Ovary (tissue), 3 donors: ENCODE measurements around the gene PCNX1.

Experiments used
- POLR2A ChIP-seq: fragments of 450-650 bp; IDR thresholded peaks from one replicate; pipeline ENCODE4 v1.6.1; 2017; ENCODE audit warnings: antibody characterized with exemption, mild to moderate bottlenecking, moderate library complexity
- TF ChIP-seq, protein P1 (sequence below), 3 donors: fragments of 450-650 bp in 2 of 3; fragments of 200-600 bp in 1 of 3; IDR thresholded peaks; one replicate each; pipeline versions ENCODE4 v1.5.1 to v1.8.0; 2016 to 2022; ENCODE audit warnings: antibody characterized with exemption in 3 of 3, mild to moderate bottlenecking in 1 of 3
- donor health status: DM: no; HTN: no; CAD: no.

DNA sequence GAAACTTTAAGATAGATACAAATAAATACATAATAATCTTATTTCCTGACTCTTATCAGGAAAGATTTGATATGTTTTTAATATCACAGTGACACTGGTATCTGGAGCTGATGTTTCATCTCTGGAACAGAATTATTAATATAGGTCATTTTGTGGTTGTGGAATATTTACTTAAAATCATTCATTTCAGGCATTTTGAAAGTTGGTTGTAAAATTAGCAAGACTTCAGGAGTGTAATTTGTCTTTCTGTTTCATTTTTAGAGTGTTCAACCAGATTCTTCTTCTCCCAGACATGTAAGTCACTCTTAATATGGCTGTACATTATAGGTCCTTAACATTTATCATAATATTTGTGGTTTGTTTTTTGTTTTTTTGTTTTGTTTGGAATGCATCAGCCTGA is 115.7 kb downstream of the PCNX1 start:
- TF ChIP-seq, protein P1, sequence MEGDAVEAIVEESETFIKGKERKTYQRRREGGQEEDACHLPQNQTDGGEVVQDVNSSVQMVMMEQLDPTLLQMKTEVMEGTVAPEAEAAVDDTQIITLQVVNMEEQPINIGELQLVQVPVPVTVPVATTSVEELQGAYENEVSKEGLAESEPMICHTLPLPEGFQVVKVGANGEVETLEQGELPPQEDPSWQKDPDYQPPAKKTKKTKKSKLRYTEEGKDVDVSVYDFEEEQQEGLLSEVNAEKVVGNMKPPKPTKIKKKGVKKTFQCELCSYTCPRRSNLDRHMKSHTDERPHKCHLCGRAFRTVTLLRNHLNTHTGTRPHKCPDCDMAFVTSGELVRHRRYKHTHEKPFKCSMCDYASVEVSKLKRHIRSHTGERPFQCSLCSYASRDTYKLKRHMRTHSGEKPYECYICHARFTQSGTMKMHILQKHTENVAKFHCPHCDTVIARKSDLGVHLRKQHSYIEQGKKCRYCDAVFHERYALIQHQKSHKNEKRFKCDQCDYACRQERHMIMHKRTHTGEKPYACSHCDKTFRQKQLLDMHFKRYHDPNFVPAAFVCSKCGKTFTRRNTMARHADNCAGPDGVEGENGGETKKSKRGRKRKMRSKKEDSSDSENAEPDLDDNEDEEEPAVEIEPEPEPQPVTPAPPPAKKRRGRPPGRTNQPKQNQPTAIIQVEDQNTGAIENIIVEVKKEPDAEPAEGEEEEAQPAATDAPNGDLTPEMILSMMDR (IDR thresholded peaks at IDR 0.05), result no peak
- TF ChIP-seq POLR2A, result no peak
